ENCODE data around the gene ARRDC2.

Gene ARRDC2

DNA sequence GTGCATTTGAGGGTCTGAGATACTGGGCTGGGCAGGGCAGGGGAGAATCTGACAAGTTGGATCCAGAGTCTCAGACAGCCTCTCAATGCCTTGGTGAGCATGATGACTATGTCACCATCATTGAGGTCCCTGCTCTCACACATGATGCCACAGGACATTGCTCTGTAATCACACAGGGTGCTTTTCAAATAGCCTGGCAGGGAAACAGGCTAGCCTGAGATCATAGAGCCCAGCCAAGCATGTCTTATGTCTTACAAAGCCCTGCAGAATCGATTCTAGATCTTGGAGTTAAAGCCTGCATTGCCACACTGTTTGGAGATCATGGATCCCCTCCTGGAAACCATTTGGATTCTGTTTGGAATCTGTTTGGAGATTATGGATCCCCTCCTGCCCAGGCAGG is 35.7 kb upstream of the ARRDC2 start:
- H3K9me3 ChIP-seq (ENCODE audit: insufficient read depth, low read depth, low read length): no peaks in the 10 kb centered on the region
- peaks cover 2 to 3% of the 10 kb centered on the region in 2 experiments for H3K4me1 ChIP-seq (ENCODE audit: control insufficient read depth in 1 of 2, insufficient read depth in 2 of 2, low read length in 2 of 2)
- WGBS (ENCODE audit: extremely low coverage, insufficient coverage, insufficient read length): no CpG with 5 or more reads among the region's 1 CpG
- H3K27ac ChIP-seq (ENCODE audit: low read depth, low read length): no peak overlapping the region
- no peak overlapping the region for H2BK120ac ChIP-seq (ENCODE audit: insufficient read depth, low read length, poor library complexity)
- no peak overlapping the region for H2AK5ac ChIP-seq (ENCODE audit: low read length)
- H4K91ac ChIP-seq (ENCODE audit: low read depth, low read length): no peak overlapping the region
- peaks cover 3% of the 10 kb centered on the region for H3K27me3 ChIP-seq (ENCODE audit: insufficient read depth, low read length)
- no peak overlapping the region for H2BK12ac ChIP-seq (ENCODE audit: low read length)
- no peak overlapping the region for H3K9ac ChIP-seq (ENCODE audit: low read length)
- no peak overlapping the region for H3K4me2 ChIP-seq (ENCODE audit: low read length)
- H4K12ac ChIP-seq (ENCODE audit: low read depth, low read length): no peak overlapping the region
- H3K79me1 ChIP-seq (ENCODE audit: low read length): no peaks in the 10 kb centered on the region
- H3K79me2 ChIP-seq (ENCODE audit: control insufficient read depth, insufficient read depth, low read length, poor library complexity): no peaks in the 10 kb centered on the region
- H3K23ac ChIP-seq (ENCODE audit: low read length): no peak overlapping the region
- no peak for DNase-seq
- H2AFZ ChIP-seq (ENCODE audit: insufficient read depth, low read length, poor library complexity): no peak overlapping the region
- H3K4ac ChIP-seq (ENCODE audit: low read depth, low read length): no peak overlapping the region
- H3K18ac ChIP-seq (ENCODE audit: low read length): no peak overlapping the region
- H4K8ac ChIP-seq (ENCODE audit: low read depth, low read length): no peak overlapping the region
- H3K4me3 ChIP-seq (ENCODE audit: low read depth, low read length): no peak overlapping the region
- H3K36me3 ChIP-seq (ENCODE audit: control insufficient read depth in 1 of 2, insufficient read depth in 2 of 2, low read length in 2 of 2): no peaks in the 10 kb centered on the region
- no peak overlapping the region for H2BK5ac ChIP-seq (ENCODE audit: low read depth, low read length, poor library complexity)
- no peak overlapping the region for H3K14ac ChIP-seq (ENCODE audit: low read length)

DNA sequence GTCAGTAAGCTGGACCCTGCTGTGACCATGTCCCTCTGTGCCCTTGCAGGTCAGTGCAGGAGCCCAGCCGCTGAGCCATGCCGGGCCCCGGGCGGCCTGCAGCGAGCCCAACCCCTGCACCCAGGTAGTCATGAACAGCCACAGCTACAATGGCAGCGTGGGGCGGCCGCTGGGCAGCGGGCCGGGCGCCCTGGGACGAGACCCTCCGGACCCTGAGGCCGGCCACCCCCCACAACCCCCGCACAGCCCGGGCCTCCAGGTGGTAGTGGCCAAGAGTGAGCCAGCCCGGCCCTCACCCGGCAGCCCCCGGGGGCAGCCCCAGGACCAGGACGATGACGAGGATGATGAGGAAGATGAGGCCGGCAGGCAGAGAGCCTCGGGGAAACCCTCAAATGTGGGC is 34.2 kb upstream of the ARRDC2 start:
- DNase-seq: no peak
- H3K79me1 ChIP-seq (ENCODE audit: low read length): no peaks in the 10 kb centered on the region
- no peak overlapping the region for H4K91ac ChIP-seq (ENCODE audit: low read depth, low read length)
- H3K36me3 ChIP-seq (ENCODE audit: control insufficient read depth in 1 of 2, insufficient read depth in 2 of 2, low read length in 2 of 2): no peaks in the 10 kb centered on the region
- H3K27ac ChIP-seq (ENCODE audit: low read depth, low read length): no peak overlapping the region
- no peaks in the 10 kb centered on the region for H3K79me2 ChIP-seq (ENCODE audit: control insufficient read depth, insufficient read depth, low read length, poor library complexity)
- no CpG with 5 or more reads among the region's 23 CpGs for WGBS (ENCODE audit: extremely low coverage, insufficient coverage, insufficient read length)
- H3K9ac ChIP-seq (ENCODE audit: low read length): no peak overlapping the region
- H4K8ac ChIP-seq (ENCODE audit: low read depth, low read length): no peak overlapping the region
- H3K9me3 ChIP-seq (ENCODE audit: insufficient read depth, low read depth, low read length): no peaks in the 10 kb centered on the region
- H4K12ac ChIP-seq (ENCODE audit: low read depth, low read length): no peak overlapping the region
- H2BK120ac ChIP-seq (ENCODE audit: insufficient read depth, low read length, poor library complexity): no peak overlapping the region
- no peak overlapping the region for H3K4me2 ChIP-seq (ENCODE audit: low read length)
- no peak overlapping the region for H3K4me3 ChIP-seq (ENCODE audit: low read depth, low read length)
- H2BK5ac ChIP-seq (ENCODE audit: low read depth, low read length, poor library complexity): no peak overlapping the region
- no peak overlapping the region for H2AK5ac ChIP-seq (ENCODE audit: low read length)
- H2AFZ ChIP-seq (ENCODE audit: insufficient read depth, low read length, poor library complexity): no peak overlapping the region
- no peak overlapping the region for H2BK12ac ChIP-seq (ENCODE audit: low read length)
- H3K14ac ChIP-seq (ENCODE audit: low read length): no peak overlapping the region
- H3K4ac ChIP-seq (ENCODE audit: low read depth, low read length): no peak overlapping the region
- H3K4me1 ChIP-seq (ENCODE audit: control insufficient read depth in 1 of 2, insufficient read depth in 2 of 2, low read length in 2 of 2): no peaks in the 10 kb centered on the region
- no peaks in the 10 kb centered on the region for H3K27me3 ChIP-seq (ENCODE audit: insufficient read depth, low read length)
- no peak overlapping the region for H3K23ac ChIP-seq (ENCODE audit: low read length)
- H3K18ac ChIP-seq (ENCODE audit: low read length): no peak overlapping the region

DNA sequence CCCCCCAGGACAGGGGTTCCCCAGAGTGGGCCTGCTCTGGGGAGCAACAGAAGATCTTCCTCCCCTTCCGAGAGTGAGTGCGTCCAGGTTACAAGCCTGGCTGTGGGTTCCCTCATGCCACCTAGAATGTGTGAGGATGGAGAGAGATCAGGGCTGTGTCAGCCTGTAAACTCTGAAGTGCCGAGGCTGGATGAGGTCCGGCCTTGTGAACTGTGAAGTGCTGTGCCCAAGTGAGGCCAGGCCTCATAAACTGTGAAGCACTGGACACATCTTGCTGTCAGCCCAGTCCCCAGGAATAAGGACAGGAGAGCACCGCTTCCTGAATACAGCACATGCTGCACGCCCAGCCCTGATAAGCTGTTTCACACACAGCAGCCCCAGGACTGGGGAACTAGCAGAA is 33.4 kb upstream of the ARRDC2 start:
- WGBS (ENCODE audit: extremely low coverage, insufficient coverage, insufficient read length): no CpG with 5 or more reads among the region's 6 CpGs
- H3K9me3 ChIP-seq (ENCODE audit: insufficient read depth, low read depth, low read length): no peaks in the 10 kb centered on the region
- H3K4me2 ChIP-seq (ENCODE audit: low read length): no peak overlapping the region
- H3K14ac ChIP-seq (ENCODE audit: low read length): no peak overlapping the region
- H4K12ac ChIP-seq (ENCODE audit: low read depth, low read length): no peak overlapping the region
- no peak for DNase-seq
- H2BK120ac ChIP-seq (ENCODE audit: insufficient read depth, low read length, poor library complexity): no peak overlapping the region
- no peaks in the 10 kb centered on the region for H3K4me1 ChIP-seq (ENCODE audit: control insufficient read depth in 1 of 2, insufficient read depth in 2 of 2, low read length in 2 of 2)
- H4K8ac ChIP-seq (ENCODE audit: low read depth, low read length): no peak overlapping the region
- H2AK5ac ChIP-seq (ENCODE audit: low read length): no peak overlapping the region
- no peak overlapping the region for H3K4ac ChIP-seq (ENCODE audit: low read depth, low read length)
- H3K4me3 ChIP-seq (ENCODE audit: low read depth, low read length): no peak overlapping the region
- H2BK12ac ChIP-seq (ENCODE audit: low read length): no peak overlapping the region
- H3K27me3 ChIP-seq (ENCODE audit: insufficient read depth, low read length): no peaks in the 10 kb centered on the region
- no peak overlapping the region for H2AFZ ChIP-seq (ENCODE audit: insufficient read depth, low read length, poor library complexity)
- H3K79me2 ChIP-seq (ENCODE audit: control insufficient read depth, insufficient read depth, low read length, poor library complexity): no peaks in the 10 kb centered on the region
- no peaks in the 10 kb centered on the region for H3K79me1 ChIP-seq (ENCODE audit: low read length)
- no peak overlapping the region for H3K27ac ChIP-seq (ENCODE audit: low read depth, low read length)
- H3K9ac ChIP-seq (ENCODE audit: low read length): no peak overlapping the region
- no peak overlapping the region for H2BK5ac ChIP-seq (ENCODE audit: low read depth, low read length, poor library complexity)
- no peak overlapping the region for H3K18ac ChIP-seq (ENCODE audit: low read length)
- no peak overlapping the region for H3K23ac ChIP-seq (ENCODE audit: low read length)
- no peak overlapping the region for H4K91ac ChIP-seq (ENCODE audit: low read depth, low read length)
- no peaks in the 10 kb centered on the region for H3K36me3 ChIP-seq (ENCODE audit: control insufficient read depth in 1 of 2, insufficient read depth in 2 of 2, low read length in 2 of 2)

DNA sequence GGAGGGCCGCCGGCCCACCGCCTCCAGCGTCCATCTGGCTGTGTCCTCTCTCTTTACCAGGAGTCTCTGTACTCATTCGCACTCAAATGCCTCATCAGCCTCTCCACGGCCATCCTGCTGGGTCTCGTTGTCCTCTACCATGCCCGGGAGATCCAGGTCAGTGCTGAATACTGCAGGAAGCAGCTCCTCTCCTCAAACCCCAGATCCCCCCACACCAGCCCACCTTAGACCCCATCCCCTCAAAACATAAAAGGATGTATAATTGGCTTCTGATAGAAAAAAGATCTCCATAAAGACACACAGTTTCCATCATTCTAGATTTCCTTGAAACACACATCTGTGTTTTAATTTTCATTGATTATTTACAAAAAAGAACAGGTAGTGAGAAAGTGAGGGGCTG is 32.9 kb upstream of the ARRDC2 start:
- Histone ChIP-seq H2BK12ac (ENCODE audit: low read length) (no peak overlapping the region), H3K14ac (ENCODE audit: low read length) (no peak overlapping the region), H3K4me1 (ENCODE audit: control insufficient read depth in 1 of 2, insufficient read depth in 2 of 2, low read length in 2 of 2) (no peaks in the 10 kb centered on the region), H4K8ac (ENCODE audit: low read depth, low read length) (no peak overlapping the region), H3K36me3 (ENCODE audit: control insufficient read depth in 1 of 2, insufficient read depth in 2 of 2, low read length in 2 of 2) (no peaks in the 10 kb centered on the region), H4K91ac (ENCODE audit: low read depth, low read length) (no peak overlapping the region), H3K27ac (ENCODE audit: low read depth, low read length) (no peak overlapping the region), H2BK5ac (ENCODE audit: low read depth, low read length, poor library complexity) (no peak overlapping the region), H3K4me3 (ENCODE audit: low read depth, low read length) (no peak overlapping the region), H3K4me2 (ENCODE audit: low read length) (no peak overlapping the region), H3K9ac (ENCODE audit: low read length) (no peak overlapping the region), H3K79me2 (ENCODE audit: control insufficient read depth, insufficient read depth, low read length, poor library complexity) (no peaks in the 10 kb centered on the region), H4K12ac (ENCODE audit: low read depth, low read length) (no peak overlapping the region), H3K4ac (ENCODE audit: low read depth, low read length) (no peak overlapping the region), H3K18ac (ENCODE audit: low read length) (no peak overlapping the region), H2BK120ac (ENCODE audit: insufficient read depth, low read length, poor library complexity) (no peak overlapping the region), H2AFZ (ENCODE audit: insufficient read depth, low read length, poor library complexity) (no peak overlapping the region), H3K9me3 (ENCODE audit: insufficient read depth, low read depth, low read length) (no peaks in the 10 kb centered on the region), H3K23ac (ENCODE audit: low read length) (peak overlapping the region; percentile 33), H3K79me1 (ENCODE audit: low read length) (no peaks in the 10 kb centered on the region), H3K27me3 (ENCODE audit: insufficient read depth, low read length) (no peaks in the 10 kb centered on the region), H2AK5ac (ENCODE audit: low read length) (no peak overlapping the region)
- WGBS (ENCODE audit: extremely low coverage, insufficient coverage, insufficient read length): no CpG with 5 or more reads among the region's 8 CpGs
- no peak for DNase-seq

Data from trophoblast cell (in vitro differentiated cells and primary cell).